NOMO-1 treated with dmso at 0.1 percent for 144 hours (cell line): ENCODE measurements around the gene PARD6G.
"Not testable (repeated sequence)": the region's sequence is repeated elsewhere in the genome, so short reads cannot be mapped to it uniquely, and the experiment has no call there.

Experiments
- DNase-seq: peaks from one replicate; lab custom pipeline; 2025; ENCODE audit not compliant: unreplicated experiment; lab: John Stamatoyannopoulos, UW

The PARD6G gene

DNA sequence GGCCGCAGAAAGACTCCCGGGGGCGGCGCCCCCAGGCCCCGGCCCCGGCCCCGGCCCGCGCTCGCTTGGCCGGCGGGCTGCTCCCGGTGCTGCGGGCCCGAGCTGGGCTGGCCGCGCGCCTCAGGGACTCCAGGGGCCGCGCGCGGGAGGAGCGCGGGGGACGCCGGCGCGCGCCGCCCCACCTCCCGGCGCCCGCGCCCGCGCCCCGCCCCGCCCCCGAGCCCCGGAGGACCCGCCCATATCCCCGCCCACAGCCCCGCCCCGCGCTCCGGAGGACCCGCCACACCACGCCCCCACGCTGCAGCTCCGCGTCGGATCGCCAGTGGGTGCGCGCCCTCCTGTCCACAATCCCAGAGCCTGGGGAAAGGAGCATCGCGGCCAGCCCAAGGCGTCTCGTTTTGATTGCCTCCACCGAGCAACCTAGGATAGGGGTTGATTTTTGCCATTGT, at the start of gene PARD6G:
Gene PARD6G (minus strand): TSS at position 122 of the 449 bp plus-strand sequence. CDS start 166 bp downstream, outside the sequence.
- DNase-seq: peak; percentile 63

- DNase-seq: not testable (repeated sequence)
These were observed 15.1 kb upstream of the PARD6G start for GRCh38 chr18:80262241-80263033.

GRCh38 chr18:80259610-80260009, 12.3 kb upstream of the PARD6G start:
- no peak for DNase-seq

DNA sequence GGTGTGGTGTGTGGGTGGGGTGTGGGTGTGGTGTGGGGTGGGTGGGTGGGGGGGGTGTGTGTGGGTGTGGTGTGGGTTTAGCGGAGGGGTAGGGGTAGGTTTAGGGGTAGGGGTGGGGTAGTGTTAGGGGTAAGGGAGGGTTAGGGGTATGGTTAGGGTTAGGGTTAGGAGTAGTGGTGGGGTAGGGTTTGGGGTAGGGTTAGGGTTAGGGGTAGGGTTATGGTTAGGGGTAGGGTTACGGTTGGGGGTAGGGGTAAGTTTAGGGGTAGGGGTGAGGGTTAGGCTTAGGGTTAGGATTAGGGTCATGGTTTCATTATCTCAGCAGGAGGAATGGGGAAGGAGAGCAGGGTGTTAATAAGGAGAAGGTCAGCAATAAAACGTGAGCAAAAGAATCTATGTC, 11.3 kb upstream of the PARD6G start:
- no peak for DNase-seq

DNA sequence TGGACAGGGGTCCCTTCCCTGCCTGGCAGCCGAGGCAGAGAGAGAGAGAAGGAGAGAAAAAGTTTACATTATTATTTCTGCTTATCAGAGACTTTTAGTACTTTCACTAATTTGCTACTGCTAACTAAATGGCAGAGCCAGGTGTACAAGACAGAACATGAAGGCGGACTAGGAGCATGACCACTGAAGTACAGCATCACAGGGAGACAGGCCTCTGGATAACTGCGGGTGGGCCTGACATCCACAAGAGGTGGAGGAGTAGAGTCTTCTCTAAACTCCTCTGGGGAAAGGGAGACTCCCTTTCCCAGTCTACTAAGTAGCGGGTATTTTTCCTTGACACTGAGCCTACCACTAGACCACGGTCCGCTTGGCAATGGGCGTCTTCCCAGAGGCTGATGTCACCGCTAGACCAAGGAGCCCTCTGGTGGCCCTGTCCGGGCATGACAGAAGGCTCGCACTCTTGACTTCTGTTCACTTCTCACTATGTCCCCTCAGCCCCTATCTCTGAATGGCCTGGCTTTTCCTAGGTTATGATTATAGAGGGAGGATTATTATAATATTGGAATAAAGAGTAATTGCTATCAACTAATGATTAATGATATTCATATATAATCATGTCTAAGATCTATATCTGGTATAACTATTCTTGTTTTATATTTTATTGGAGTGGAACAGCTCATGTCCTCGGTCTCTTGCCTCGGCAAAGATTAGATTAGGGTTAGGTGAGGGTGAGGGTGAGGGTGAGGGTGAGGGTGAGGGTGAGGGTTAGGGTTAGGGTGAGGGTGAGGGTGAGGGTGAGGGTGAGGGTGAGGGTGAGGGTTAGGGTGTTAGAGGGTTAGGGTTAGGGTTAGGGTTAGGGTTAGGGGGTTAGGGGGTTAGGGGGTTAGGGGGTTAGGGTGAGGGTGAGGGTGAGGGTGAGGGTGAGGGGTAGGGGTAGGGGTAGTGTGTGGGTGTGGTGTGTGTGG, 10.5 kb upstream of the PARD6G start:
- DNase-seq: not testable (repeated sequence)

- DNase-seq: no peak
These were observed 7.7 kb upstream of the PARD6G start for GRCh38 chr18:80254971-80255500.

DNA sequence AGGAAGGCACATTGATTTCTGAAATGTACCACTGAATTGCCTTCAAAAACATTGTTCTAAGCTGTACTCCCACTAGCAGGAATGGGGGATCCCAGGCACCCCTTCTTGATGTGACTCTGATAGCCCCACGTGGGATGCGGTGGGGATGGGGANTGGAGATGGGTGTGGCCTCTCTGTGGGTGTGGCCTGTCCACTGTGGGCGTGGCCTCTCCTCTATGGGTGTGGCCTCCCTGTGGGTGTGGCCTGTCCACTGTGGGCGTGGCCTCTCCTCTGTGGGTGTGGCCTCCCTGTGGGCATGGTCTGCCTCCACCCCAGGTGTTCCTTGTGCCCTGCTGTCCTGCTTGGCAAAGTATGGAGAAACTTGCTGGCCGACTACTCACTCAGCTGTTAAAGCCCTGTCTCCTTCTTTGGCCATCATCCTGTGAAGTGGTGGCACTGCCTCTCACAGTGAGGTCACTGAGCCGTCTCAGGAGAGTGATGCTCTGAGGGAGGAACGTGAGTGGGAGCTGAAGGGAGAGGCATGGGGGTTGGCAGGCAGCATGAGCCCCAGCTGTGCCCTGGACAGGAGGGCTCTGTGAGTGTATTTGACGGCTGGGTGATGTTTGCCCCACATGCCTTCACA, 6.7 kb upstream of the PARD6G start:
- DNase-seq: no peak

DNA sequence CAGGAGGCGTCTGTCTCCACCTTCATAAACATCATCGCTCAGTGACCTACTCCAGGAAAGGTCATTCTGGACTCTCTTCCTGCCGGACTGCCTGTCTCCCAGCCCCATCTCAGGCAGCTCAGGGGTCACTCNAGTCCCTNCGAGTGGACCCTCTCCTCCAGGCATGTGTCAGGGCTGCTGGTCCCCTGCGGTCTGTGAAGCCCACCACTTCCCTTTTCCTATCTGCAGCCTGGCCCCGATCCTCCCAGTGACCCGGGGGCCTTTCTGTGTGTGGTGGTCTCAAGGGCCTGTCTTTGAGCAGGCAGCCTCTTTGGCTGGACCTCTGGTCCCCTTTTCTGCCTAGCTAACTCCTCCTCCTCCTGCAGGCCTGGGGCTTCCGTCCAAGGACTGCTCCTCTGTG, 5.9 kb upstream of the PARD6G start:
- no peak for DNase-seq

- no peak for DNase-seq
These were observed 4.8 kb upstream of the PARD6G start for GRCh38 chr18:80252136-80252535.

GRCh38 chr18:80251700-80252099, 4.4 kb upstream of the PARD6G start:
- no peak for DNase-seq

GRCh38 chr18:80250740-80251364, 3.5 kb upstream of the PARD6G start:
- DNase-seq: no peak

DNA sequence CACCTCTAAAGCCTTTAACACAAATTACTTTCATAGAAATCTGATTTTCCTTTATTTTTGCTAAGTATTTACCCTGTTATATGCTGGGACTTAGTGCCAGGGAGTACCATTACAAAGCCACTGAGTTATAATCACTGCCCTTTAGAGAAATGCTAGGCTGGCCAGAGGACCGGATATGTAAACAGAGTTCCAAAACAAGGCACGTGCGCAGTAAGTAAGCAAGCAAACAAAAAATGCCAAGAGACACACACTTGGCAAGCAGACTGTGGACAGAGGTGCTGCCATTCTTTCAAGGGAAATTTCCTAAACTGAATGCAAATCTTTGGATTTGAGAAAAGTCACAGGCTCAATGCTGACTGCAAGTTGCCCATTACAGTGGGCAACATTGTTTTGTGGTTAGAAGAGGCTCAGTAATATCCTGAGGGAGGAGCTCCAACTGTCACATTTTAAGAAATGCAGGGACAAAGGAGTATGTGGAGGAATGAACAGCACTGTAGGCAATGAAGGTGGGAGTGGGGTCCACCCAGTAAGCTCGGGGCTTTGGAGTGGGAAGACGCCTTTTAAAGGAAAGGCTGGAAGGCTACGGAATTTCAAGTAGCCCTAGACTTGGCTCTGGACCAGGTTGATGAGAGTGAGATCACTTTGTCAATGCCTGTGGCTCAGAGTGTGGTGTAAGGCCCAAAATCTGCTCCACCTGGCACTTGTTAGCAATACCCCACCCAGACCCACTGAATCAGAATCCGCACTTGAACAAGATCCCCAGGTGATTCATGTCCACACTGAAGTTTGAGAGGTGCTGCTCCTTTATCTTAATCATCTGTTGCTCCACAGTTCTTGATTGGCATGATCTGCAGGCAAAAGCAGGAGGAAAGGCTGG, 2.1 kb upstream of the PARD6G start:
- DNase-seq: no peak

DNA sequence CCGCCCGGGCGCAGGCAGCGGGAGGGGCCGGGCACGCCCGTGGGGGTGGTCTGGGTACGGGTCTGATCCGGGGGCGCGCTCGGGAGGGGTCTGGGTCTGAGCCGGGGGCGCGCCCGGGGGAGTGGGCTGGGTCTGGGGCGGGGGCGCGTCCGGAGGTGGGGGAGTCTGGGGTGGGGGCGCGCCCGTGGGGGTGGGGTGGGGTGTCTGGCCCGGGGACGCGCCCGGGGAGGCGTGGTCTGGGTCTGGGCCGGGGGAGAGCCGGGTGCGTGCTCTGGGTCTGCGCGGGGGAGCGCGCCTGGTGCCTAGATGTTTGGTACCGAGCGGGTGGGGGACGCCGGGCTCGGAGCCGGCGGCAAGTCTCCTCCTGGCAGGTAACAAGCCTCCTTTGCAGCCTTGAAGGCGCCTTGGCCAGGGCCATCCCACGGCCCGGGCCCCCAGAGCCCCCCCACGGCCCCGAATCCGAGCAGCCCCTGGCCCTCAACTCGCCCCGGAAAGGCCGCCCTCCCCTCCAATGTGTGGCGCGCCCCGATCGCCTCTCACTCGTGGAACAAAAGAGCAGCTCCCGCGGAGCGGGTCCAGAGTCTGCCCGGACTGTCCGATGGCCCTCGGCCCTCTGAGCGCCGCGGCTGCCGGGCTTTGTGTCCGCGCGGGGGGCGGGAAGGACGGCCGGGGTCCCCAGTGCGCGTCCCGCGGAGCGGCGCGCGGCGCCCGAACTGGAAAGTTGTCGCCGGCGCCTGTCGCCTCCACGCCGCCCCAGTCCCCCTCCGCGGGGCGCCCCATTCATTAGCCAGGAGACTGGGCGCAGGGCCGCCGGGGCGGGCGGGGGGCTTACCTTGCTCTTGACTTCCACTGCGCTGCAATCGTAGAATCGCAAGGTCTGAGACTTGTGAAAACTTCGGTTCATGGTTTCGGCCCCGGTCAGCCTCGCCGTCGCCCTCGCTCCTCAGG, 595 bp downstream of the PARD6G start:
- no peak for DNase-seq

DNA sequence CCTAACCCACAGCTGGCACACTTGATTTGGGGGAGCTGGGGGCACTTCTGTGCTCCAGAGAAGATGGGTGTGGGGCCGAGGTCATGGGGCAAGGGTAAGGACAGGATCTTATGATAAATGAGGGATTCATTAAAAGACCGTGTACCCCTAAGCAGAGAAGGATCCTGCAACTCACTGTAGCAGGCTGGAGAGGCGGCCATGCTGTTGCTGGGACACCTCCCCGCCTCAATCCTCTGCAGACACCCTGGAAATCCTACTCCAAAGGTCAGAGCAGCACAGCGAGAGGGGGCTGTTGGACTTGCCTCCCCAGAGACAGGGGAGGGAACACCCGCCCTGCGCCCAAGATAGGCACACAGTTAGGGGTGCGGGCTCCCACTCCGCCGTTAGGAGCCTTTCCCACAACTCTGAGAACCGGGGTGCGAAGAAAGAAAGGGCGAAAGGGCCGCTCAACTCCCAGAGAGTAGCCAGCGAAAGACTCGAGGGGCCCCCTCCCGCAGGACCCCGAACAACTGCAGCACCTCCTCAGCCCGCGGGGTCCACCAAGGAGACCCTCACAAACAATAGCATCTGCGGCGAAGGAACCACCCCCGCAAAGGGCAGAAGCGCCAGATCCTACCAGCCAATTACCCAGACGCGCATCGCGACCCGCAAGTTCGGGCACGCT, 1.4 kb downstream of the PARD6G start:
- DNase-seq: no peak

DNA sequence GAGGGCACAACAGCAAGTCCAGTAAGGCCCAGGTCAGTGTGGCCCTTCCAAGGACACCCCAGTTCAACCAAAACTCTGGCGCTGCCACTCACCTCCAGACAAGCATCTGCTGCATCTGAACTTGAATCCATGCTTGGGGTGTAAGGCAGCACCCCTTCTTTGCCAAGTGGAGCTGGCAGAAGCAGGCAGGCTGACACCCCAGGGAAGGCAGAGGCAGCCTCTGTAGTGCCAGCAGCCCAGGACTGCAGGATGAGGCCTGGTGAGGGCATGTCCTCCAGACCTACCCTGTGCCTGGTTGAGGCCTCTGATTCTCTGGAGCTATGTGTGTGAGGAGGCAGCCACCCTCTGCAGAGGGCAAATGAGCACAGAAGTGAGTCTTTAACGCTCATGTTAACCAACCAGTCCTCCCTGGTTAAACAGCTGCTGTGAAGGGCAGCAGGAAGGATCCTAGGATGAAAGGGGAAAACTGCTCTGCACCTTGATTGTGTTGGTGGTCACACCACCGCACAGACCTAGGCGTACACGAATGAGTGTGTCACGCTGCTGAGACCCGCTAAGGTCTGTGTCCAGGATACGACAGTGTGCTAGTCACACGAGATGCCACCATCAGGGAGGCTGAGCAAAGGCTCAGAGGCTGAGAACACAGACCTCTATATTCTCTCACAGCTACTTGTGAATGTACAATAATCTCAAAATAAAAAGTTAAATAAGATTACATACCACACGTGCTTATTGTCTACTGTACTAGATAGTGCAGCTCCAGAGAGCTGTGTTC, 2.2 kb downstream of the PARD6G start:
- no peak for DNase-seq

- DNase-seq: no peak
These were observed 3.1 kb downstream of the PARD6G start for GRCh38 chr18:80244167-80244566.

- DNase-seq: no peak
These were observed 4.1 kb downstream of the PARD6G start for GRCh38 chr18:80243204-80243603.
